GM18870 (cell line): Measurements from ENCODE around the gene ZNHIT2.

Experiments used
- ATAC-seq: cut with Tn5 transposase; IDR thresholded peaks from one replicate; pipeline ENCODE4 v1.9.1; 2021; ENCODE audit warnings: moderate library complexity; ENCODE audit not compliant: unreplicated experiment

Gene ZNHIT2

GRCh38 chr11:65134952-65135632 is 17.6 kb upstream of the ZNHIT2 start:
- peak; percentile 62 for ATAC-seq

- ATAC-seq, result peak; percentile 51
Observed at GRCh38 chr11:65134240-65134951, 16.9 kb upstream of the ZNHIT2 start, which contains the start of gene SYVN1. TSS of gene SYVN1 (minus strand) at chr11:65134519. CDS start at chr11:65133601, 918 bp downstream.

DNA sequence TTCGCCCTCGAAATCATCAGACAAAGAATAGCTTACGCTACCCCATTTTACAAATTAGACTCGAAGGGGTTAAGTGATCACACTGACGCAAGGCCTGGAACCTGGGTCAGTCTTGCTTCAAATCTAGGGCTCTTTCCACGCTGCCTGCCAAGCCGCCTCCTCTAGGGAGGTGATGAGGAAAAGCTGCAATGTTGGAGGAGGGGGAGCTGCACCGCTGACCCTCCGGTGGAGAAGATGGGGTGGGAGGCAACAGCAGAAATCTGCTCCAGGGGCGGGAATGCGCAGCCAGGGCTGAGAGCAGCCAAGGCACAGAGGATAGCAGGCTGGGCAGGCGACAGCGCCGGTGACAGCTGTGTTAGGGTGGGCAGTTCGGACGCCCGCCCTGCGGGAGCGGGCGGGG is 16.2 kb upstream of the ZNHIT2 start:
- ATAC-seq, result no peak

DNA sequence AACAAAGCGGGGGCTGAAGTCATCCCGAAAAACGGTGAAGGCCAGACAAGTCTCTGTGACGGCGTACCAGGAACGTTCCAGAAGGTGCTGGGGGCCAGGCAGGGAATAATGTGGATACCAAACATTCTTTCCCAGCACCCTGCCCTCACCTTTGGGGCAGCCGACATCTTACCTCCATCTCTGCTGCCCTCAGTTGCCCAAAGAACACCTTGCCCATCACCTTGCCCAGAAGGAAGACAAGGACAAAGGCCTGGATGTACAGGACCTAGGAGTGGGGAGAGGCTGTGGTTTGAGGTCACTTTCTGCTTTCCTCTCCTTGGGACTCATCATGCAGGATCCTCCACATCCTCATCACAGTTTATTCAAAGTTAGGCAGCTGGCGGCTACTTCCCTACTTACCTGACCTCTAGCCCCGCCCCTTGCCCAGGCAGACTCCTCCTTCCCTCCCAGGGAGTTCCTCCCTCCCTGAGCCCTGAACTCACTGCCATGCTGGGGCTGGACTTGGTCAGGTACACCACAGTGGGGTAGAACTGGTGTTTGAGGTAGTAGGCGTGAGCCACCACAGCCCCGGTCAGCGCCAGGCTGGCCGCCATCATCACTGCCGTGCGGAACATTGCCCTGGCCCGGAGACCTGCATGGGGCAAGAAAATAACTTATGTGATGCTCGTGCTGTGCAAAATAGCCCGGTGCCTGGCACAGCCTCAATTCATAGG is 15.6 kb upstream of the ZNHIT2 start:
- no peak for ATAC-seq

- ATAC-seq, result no peak
Observed at GRCh38 chr11:65132238-65132987, 14.9 kb upstream of the ZNHIT2 start.

- no peak for ATAC-seq
Observed at GRCh38 chr11:65131895-65132237, 14.4 kb upstream of the ZNHIT2 start.

DNA sequence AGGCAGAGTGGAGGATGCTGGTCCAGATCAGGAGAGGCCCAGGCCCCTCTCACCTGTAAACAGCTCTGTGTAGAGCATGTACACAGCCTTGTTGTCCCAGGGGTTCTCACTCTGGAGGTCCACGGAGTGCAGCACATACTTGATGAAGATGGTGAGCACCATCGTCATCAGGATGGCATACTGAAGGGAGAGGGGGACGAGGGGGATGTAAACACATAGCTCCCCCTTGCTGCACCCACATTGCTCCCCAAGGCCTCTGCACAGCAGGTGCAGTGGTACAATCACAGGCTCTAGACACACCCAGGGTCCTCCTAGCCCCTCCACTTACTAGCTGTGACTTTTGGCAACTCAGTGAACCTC is 13.9 kb upstream of the ZNHIT2 start:
- no peak for ATAC-seq

GRCh38 chr11:65130631-65131416 is 13.3 kb upstream of the ZNHIT2 start:
- no peak for ATAC-seq

GRCh38 chr11:65129649-65130441 is 12.3 kb upstream of the ZNHIT2 start:
- no peak for ATAC-seq

DNA sequence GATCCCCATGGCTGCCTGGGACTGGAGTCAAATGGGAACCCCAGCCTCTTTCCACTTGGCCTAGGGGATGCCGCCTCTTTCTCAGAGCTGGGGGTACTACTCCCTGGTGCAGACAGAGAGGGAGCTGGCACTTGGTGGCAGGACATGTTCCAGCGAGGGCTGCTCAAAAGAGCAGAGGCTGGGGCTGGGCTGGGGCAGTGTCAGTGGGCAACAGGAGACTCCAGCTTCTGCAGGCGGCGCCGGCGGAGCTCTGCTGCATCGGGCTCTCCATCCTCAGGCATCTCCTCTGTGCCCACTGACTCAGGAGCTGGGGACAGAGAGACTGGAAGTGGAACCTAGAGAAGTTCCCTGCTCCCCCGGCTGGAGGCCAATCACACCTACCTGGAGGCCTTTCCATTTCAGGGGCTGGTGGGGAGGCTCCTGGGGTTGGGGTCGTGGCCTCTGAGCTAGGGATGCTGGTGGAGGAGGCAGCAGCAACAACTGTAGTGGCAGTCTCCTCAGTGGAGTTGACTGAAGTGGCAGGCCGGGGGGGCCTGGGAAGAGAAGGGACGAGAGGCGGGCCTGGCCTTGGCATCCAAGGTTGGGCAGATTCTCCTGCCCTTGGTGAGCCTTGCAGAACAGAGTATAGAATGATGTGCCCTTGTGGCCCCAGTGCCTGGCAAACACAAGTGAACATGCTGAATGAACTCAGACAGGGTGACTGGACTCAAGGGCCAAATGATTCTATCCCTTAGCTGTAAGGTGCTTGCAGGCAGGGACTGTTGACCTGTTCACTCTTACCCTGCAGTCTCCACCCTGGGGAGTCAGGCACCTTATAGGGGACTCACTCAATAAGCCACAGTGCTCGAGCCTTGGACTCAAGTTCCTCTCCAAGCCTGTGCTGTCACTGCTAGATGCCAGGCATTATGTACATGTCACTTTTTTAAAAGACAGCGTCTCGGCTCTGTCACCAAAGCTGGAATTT is 11.0 kb upstream of the ZNHIT2 start:
- no peak for ATAC-seq

DNA sequence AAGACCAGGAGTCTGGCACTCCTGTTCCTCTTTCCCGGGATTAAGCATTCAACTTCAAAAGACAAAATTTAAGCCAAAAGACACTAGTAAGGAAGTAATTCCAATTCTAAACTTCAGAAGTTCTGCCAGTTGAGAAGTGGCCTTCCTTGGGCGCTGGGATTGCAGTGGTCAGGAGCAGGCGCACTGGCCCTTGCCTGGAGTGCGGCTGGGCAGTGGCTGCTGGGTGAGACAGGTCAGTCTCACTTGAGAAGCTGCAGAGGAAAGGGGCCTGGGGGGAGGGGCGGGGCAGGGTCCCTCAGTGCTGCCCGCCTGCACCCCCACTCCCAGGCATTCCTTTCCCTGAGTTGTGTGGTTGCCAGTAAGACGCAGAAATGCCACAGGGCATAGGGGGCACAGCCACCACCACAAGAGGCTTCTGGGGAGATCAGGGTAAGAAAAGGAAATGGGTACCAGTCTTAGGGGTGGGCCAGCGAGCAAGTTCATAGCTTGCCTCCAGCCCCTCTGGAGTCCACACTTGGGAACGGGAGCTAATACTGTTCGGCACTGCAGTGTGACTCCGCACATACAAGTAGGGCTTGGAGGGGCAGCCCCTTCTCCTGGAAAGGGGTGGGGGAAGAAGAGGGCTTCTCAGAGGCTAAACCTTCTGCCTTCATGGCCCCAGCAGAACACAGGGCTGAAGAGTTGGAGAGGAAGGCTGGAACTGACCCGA is 10.1 kb upstream of the ZNHIT2 start:
- ATAC-seq, result no peak

DNA sequence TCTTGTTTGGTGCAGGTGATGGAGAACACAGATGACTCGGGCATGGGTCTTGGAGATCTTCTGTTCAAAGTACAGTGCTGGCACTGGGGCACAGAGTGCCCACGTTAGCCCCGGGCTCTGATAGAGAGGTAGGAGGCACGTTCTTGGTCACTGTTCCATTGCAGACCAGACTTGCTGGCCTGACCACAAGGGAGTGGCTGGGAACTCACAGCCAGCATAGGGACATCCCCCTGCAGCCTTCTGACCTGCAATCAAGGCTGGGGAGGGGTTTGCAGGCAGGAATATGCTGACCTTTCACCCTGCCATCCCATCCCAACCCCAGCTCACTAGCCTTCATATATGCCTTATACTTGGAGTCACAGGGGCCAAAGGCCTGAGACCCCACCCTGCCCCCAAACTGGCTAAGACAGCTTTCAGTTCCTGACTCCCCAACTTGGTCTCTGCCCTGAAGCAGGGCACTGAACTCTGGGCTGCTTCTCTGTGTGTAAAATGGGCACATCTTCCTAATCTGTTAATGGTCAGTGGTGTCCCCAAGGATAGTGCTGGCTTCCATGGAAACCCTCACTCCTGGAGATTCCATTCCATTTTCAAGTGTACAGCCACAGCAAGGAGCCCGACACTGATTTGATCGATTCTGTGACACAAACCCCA is 9.2 kb upstream of the ZNHIT2 start:
- ATAC-seq, result no peak

DNA sequence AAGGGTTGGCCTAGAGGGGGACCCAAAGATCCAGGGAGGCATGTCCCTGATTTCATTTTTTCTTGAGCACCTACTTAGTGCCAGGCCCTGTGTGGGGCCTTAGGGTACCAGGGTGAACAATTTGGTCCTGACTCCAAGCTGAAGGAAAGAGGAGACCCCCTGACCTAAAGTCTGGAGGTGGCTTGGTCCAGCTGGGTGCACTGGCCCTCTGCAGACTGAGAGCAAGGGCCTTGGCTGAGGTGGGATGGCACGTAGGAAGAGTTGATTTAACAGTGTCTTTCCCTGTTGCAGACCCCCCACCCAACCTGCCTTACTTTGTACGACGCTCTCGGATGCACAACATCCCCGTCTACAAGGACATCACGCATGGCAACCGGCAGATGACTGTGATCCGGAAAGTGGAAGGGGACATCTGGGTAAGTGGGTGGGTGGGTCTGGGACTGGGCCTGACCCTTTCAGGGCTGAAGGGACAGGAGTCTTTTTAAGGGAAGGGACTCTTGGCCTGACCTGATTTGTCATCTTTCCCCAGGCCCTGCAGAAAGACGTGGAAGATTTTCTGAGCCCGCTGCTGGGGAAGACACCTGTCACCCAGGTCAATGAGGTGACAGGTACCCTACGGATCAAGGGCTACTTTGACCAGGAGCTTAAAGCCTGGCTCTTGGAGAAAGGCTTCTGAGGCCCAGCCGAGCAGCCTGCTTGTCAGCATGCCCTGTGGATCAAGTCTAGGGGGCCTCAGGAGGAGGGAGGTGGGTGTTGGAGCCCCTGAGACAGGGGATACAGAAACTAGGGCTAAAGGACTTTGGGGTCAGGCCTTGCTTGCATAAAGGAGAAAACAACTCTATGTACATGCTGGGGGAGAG is 7.9 kb upstream of the ZNHIT2 start:
- ATAC-seq, result no peak

DNA sequence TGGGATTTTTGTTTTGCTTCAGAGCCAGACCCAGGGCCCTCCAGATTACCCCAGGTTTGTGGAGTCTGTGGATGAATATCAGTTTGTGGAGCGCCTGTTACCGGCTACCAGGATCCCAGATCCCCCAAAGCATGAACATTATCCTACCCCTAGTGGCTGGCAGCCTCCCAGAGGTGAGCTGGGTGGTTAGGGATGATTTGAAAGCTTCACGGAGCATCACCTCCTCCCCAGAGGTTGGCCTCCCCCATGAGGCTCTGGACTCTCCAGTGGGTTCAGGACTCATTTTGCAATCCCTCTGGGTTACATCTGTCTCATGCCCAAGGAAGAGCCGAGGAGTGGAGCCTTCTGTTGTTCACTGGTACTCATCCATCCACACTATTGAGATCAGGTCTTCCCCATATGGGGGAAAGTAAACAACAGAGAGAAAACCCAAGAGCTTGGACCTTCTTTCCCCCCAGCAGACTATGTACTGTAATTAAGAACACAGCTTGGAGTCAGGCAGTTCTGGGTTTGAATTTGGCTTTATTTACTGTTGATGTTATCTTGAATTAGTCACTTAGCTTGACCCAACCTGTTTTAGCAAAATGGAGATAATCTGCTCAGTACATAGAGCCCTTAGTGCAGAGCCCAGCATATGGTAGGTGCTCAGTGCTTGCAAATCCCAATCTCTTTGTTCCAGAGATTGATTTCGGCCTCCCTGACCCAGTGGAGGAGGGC is 7.1 kb upstream of the ZNHIT2 start:
- no peak for ATAC-seq

DNA sequence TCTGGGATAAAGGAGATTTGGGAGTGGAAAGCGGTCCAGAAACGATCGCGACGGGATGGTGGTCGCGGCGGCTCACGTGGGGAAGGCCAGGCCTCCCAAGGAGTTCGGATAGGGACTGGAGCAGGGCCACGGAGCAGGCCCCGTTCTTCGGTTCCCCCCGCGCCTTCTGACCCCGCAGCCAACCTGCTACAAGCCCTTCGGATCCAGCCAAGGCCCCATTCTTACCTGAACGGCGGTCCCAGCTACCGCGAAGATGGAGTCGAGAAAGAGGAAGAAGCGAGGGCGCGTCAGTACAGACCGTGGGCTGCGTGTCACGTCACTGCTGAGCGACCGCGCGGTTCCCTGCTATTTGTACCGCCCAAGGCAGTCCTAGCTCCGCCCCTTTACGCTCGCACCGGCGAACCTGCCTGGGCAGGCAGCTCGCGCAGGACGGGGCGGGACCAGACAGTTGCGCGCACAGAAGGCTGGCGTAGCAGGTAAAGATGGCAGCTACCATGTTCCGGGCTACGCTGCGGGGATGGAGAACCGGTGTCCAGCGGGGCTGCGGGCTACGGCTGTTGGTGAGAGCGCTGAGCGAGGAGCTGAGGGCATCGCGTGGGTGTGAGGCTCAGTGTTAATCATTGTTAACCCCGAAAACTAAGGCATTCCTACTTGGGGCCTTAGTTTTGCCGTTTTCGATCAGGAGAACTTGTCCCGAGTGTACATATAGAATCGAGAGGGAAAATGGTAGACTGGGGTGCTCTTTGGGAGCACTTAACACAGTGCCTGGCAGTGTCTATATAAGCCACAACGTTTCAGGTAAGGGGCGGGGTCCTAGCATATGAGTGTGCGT is 4.6 kb upstream of the ZNHIT2 start, which contains the start of the genes FAU and MRPL49:
Gene FAU, minus strand, starts transcription at position 270 of the 832 bp plus-strand sequence. CDS start 321 bp downstream, outside the sequence.
Gene MRPL49, plus strand, starts transcription at position 457 of the 832 bp plus-strand sequence. Its CDS starts 26 bp downstream, at position 483.
- peak; percentile 48 for ATAC-seq
